Endothelial cell of umbilical vein (primary cell): ENCODE results near the gene TFF1. TPM values are rescaled to one million over a fixed set of nuclear protein-coding genes. Genes with fewer than 3 reads are reported as not detected.

Experiments used
- BruUV-seq: library from RNA; stranded (reverse); fragments of 400-500 nt; replicated peaks from 2 replicates; lab custom pipeline; 2021; lab: Mats Ljungman, UMichigan
- CTCF ChIA-PET: fragments of 300-600, 350-600 bp; sonication (Branson Sonifier 250); formaldehyde crosslinking; loops from one replicate; lab custom pipeline; 2021; ENCODE audit warnings: antibody characterized with exemption, inconsistent platforms; lab: Charles Lee
- POLR2A ChIA-PET: fragments of 300-600, 350-600 bp; sonication (Branson Sonifier 250); formaldehyde crosslinking; loops from one replicate; lab custom pipeline; 2021; ENCODE audit warnings: antibody characterized with exemption, inconsistent platforms; lab: Charles Lee
- DNase-seq: peaks from one replicate; pipeline ENCODE4 v3.0.0-alpha.2; 2011; ENCODE audit warnings: low read depth, low spot score
- FAIRE-seq: peaks from 2 replicates; lab custom pipeline; 2011; peaks lifted over from hg19 to GRCh38; lab: Jason Lieb, UNC
- H2AFZ ChIP-seq: 2 replicates; pipeline ENCODE4 v1.6.0; 2012; ENCODE audit warnings: low read depth, low read length, control low read depth, inconsistent platforms
- H3K27ac ChIP-seq: 2 replicates; pipeline ENCODE4 v1.5.1; 2011; ENCODE audit warnings: low read depth, mild to moderate bottlenecking, control low read depth, low read length, moderate library complexity; ENCODE audit not compliant: insufficient read depth
- H3K27me3 ChIP-seq, 2 experiments: 2 replicates each; pipeline versions ENCODE4 v1.6.0 to v1.6.1; 2011; ENCODE audit warnings: low read length in 2 of 2, mixed read lengths in 1 of 2; ENCODE audit not compliant: control insufficient read depth in 2 of 2, insufficient read depth in 2 of 2
- H3K36me3 ChIP-seq, 2 experiments: 2 replicates in 1 of 2; 3 replicates in 1 of 2; pipeline ENCODE4 v1.5.1; 2011; ENCODE audit warnings: low read length in 2 of 2, mild to moderate bottlenecking in 1 of 2, moderate library complexity in 1 of 2; ENCODE audit not compliant: control insufficient read depth in 2 of 2, insufficient read depth in 2 of 2; ENCODE audit errors: extremely low read depth in 1 of 2
- H3K4me1 ChIP-seq: 3 replicates; pipeline ENCODE4 v1.5.1; 2011; ENCODE audit warnings: mild to moderate bottlenecking, low read length; ENCODE audit not compliant: control insufficient read depth, insufficient read depth; ENCODE audit errors: extremely low read depth
- H3K4me2 ChIP-seq: 2 replicates; pipeline ENCODE4 v1.6.1; 2011; ENCODE audit warnings: low read length, control low read depth, mixed read lengths; ENCODE audit not compliant: insufficient read depth
- H3K4me3 ChIP-seq, 3 experiments: fragments of 200-600 bp in 1 of 3; sonication (generic), shearing (Covaris generic) in 1 of 3; replicated peaks in 1 of 3; 2 replicates each; pipeline ENCODE4 v1.5.1; 2011 to 2016; ENCODE audit warnings: control low read depth in 3 of 3, low read length in 3 of 3, mild to moderate bottlenecking in 2 of 3, inconsistent platforms in 1 of 3, low read depth in 1 of 3, moderate library complexity in 1 of 3; ENCODE audit not compliant: insufficient read depth in 1 of 3
- H3K79me2 ChIP-seq: 2 replicates; pipeline ENCODE4 v1.6.0; 2012; ENCODE audit warnings: low read length, inconsistent platforms; ENCODE audit not compliant: control insufficient read depth, insufficient read depth
- H3K9ac ChIP-seq: replicated peaks from 2 replicates; pipeline ENCODE3; 2011; ENCODE audit warnings: low read length, control low read depth; ENCODE audit not compliant: insufficient read depth; ENCODE audit errors: extremely low read depth
- H3K9me1 ChIP-seq: replicated peaks from 3 replicates; pipeline ENCODE4 v1.6.0; 2011; ENCODE audit warnings: mild to moderate bottlenecking, low read length; ENCODE audit not compliant: control insufficient read depth, insufficient read depth; ENCODE audit errors: extremely low read depth
- H3K9me3 ChIP-seq: replicated peaks from 2 replicates; pipeline ENCODE4 v1.5.1; 2012; ENCODE audit warnings: low read length, inconsistent platforms; ENCODE audit not compliant: control insufficient read depth, insufficient read depth
- H4K20me1 ChIP-seq: replicated peaks from 2 replicates; pipeline ENCODE3; 2011; ENCODE audit warnings: mild to moderate bottlenecking, low read length; ENCODE audit not compliant: control insufficient read depth, insufficient read depth; ENCODE audit errors: extremely low read depth
- CTCF ChIP-seq, 2 donors: IDR thresholded peaks; 1 replicate in 1 of 2; 2 replicates in 1 of 2; pipeline ENCODE4 v1.5.1; 2011; ENCODE audit warnings: low read length in 2 of 2, mild to moderate bottlenecking in 2 of 2, moderate library complexity in 2 of 2, control low read depth in 1 of 2, inconsistent platforms in 1 of 2, low read depth in 1 of 2; ENCODE audit not compliant: insufficient read depth in 1 of 2; ENCODE audit errors: extremely low read depth in 1 of 2
- EZH2 ChIP-seq: IDR thresholded peaks from 2 replicates; pipeline ENCODE4 v1.6.1; 2012; ENCODE audit warnings: borderline replicate concordance, low read depth, mild to moderate bottlenecking, moderate library complexity, low read length, inconsistent platforms; ENCODE audit not compliant: severe bottlenecking
- FOS ChIP-seq: IDR thresholded peaks from 2 replicates; pipeline ENCODE4 v1.6.1; 2011; ENCODE audit warnings: mild to moderate bottlenecking, low read length, moderate library complexity, borderline replicate concordance; ENCODE audit not compliant: insufficient read depth
- GATA2 ChIP-seq: IDR thresholded peaks from 2 replicates; pipeline ENCODE4 v1.7.0; 2011; ENCODE audit warnings: low read depth, mild to moderate bottlenecking, moderate library complexity, mixed read lengths, low read length; ENCODE audit not compliant: insufficient read length, insufficient read depth
- JUN ChIP-seq: IDR thresholded peaks from 2 replicates; pipeline ENCODE4 v1.6.1; 2011; ENCODE audit warnings: borderline replicate concordance, low read depth; ENCODE audit not compliant: insufficient read length, insufficient read depth
- MYC ChIP-seq: IDR thresholded peaks from one replicate; pipeline ENCODE4 v1.6.1; 2011; ENCODE audit warnings: mild to moderate bottlenecking, low read depth, low read length
- POLR2AphosphoS5 ChIP-seq: IDR thresholded peaks from 2 replicates; pipeline ENCODE4 v1.6.1; 2012; ENCODE audit warnings: low read depth, mild to moderate bottlenecking, control low read depth, low read length, moderate library complexity; ENCODE audit not compliant: insufficient read depth
- dilution Hi-C: fragments of 300-500 bp; cut with MboI; formaldehyde crosslinking; loops from one replicate; pipeline ENCODE4 v1.15.0; 2019; ENCODE audit warnings: low sequenced_read_pairs; ENCODE audit not compliant: extremely low pct_ligation_motif_present
- intact Hi-C: fragments of 100-400 bp; cut with micrococcal nuclease; formaldehyde crosslinking; loops from one replicate; pipeline ENCODE4 v1.10.0; 2022
- polyA plus RNA-seq, 4 experiments: library from polyadenylated mRNA; depleted of rRNA in 3 of 4; stranded (reverse) in 3 of 4; unstranded in 1 of 4; fragments of >200 nt; gene quantifications; 2 replicates each; pipeline versions ENCODE4 v1.2.1 to v1.2.3, GENCODE V29; 2011 to 2012; ENCODE audit warnings: missing spikeins in 1 of 4
- total RNA-seq: library from RNA; stranded (reverse); gene quantifications from 2 replicates; pipeline ENCODE4 v1.2.3, GENCODE V29; 2021
- TF ChIP-seq, protein P1 (sequence below): IDR thresholded peaks from 2 replicates; pipeline ENCODE4 v1.6.1; 2011; ENCODE audit not compliant: insufficient read depth, insufficient read length

TFF1 gene
- total and polyA plus RNA-seq, 2 donors (not counting 3 experiments of a cell fraction or from before 2014, with no cell fraction given), result not detected

GRCh38 chr21:42360317-42360716 lies 6.0 kb downstream of the TFF1 start:
- DNase-seq (no peak), FAIRE-seq (no peak)
- POLR2A ChIA-PET, result no interaction called here
- H3K27ac ChIP-seq, result no peak overlapping the region
- H3K27me3 ChIP-seq, result peaks cover 0 to 1% of the 10 kb centered on the region in 2 experiments
- no peaks in the 10 kb centered on the region for H3K36me3 ChIP-seq
- no peak overlapping the region for H3K9ac ChIP-seq
- H4K20me1 ChIP-seq, result no peaks in the 10 kb centered on the region
- no peak overlapping the region for H2AFZ ChIP-seq
- H3K9me1 ChIP-seq, result no peaks in the 10 kb centered on the region
- H3K4me3 ChIP-seq, result no peak overlapping the region
- TF ChIP-seq CTCF (IDR thresholded peaks at IDR 0.05; ENCODE audit: extremely low read depth in 1 of 2, insufficient read depth in 1 of 2, low read depth in 1 of 2, low read length in 2 of 2), result peak in 1 of 2 donors; percentile 2
- no peak for TF ChIP-seq FOS
- TF ChIP-seq, protein P1, sequence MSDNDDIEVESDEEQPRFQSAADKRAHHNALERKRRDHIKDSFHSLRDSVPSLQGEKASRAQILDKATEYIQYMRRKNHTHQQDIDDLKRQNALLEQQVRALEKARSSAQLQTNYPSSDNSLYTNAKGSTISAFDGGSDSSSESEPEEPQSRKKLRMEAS, result no peak
- TF ChIP-seq POLR2AphosphoS5, result no peak
- TF ChIP-seq EZH2, result no peak
- TF ChIP-seq MYC, result no peak
- no peak for TF ChIP-seq JUN
- no peak for TF ChIP-seq GATA2
- dilution Hi-C loops (no loop called here), intact Hi-C loops (no loop called here)
- no peaks in the 10 kb centered on the region for H3K79me2 ChIP-seq
- H3K4me1 ChIP-seq, result no peaks in the 10 kb centered on the region
- H3K9me3 ChIP-seq, result no peaks in the 10 kb centered on the region
- CTCF ChIA-PET, result interaction anchor here (1.2 to 1.4 kb wide), 3 partner anchors 18 to 28 kb away, joined by 3 to 6 read pairs (median 3); no protein-coding TSS in a partner anchor
- no peak overlapping the region for H3K4me2 ChIP-seq
- no TSS peak for BruUV-seq
